Fibroblast of upper back skin (primary cell): ENCODE measurements around the gene C1orf21.

Experiments
- DNase-seq: peaks from one replicate; pipeline ENCODE4 v3.0.0-alpha.2; 2013

Gene C1orf21

DNA sequence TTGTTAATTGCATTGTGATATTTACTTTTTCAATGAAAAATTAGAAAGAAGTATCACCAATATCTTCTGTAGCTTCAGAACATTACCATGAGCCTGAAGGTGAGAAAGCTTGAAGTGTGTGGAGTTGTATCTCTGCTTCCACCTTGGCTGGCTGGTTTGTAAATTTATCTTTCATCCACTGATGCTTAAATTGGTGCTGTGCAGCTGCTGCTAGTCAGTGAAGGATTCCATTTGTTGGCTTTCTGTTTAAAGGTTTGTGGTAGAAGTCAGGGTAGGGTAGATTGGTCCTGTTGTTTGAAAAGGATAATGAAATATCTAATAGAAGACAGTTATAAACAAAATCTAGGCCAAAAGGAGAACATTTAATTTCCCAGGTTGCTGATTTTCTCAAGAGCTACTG lies 105.7 kb downstream of the C1orf21 start:
- no peak for DNase-seq

DNA sequence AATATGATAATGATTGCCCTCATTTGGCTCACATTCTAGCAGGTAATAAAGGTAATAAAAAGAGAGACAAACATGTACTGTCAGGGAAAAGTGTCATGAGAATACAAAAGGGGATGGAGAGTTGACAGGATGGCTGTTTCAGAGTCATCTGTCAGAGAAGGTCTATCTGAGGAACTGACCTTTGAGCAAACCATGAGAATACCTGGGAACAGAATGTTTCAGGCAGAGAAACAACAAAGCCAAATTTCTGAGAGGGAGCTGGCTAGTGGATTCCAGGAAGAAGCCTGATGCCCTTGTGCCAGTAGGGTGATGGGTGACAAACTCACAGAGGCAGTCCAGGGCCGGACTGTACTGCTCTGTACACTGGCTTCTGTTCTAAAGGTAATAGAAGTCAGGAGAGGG lies 107.2 kb downstream of the C1orf21 start:
- no peak for DNase-seq

DNA sequence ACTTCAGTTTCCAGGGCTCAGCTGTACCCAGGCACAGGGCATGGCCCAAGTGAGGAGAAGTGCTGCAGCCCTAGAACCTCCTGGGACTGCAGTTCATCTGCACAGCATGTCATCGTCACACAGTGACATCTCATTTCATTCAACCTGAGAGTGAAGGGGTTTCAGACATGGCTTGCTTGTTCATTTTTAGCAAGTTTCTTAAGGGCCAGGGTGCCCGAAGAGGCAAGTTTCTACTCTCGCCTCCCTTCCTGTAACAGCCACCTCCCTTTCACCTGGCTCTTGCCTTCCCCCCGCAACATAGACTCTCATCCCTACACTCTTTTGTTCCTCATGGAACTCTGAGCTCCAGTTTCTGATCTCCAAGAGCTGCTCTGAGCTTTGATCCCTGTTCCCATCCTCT lies 108.1 kb downstream of the C1orf21 start:
- no peak for DNase-seq

DNA sequence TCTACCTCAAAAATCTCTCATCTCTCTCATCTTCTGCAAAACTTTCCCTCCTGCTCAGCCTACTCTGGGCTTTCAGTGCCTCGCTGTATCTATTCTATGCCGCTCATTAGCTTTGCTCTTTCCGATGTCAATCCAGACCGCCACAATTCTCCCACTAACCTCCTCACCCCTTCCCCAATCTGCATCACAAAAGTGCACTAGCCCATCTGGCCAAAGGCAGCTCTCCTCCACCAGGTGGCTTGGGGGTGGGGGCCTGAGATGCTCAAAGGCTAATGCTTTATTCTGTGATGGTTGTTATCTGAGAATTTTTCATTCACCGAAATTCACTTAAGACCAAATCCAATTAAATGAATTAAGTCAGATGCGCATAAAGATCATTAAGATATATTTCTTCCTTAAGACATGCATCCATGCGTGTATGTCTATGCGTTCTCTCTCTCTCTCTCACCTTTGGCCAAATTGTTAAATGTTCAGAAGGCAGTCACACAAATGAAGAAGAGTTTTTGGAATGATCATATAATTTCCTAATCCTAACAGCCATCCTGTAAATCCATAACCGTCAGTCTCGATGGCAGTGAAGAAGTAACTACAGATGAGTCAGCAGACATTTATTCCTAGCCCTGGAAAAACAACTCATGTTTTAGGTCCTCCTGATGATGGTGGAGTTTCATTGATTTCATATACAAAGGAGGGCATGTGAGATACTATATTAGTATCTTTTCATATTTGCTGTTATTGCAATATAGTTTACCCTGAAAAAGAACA lies 111.3 kb downstream of the C1orf21 start:
- DNase-seq, result peak; percentile 21

DNA sequence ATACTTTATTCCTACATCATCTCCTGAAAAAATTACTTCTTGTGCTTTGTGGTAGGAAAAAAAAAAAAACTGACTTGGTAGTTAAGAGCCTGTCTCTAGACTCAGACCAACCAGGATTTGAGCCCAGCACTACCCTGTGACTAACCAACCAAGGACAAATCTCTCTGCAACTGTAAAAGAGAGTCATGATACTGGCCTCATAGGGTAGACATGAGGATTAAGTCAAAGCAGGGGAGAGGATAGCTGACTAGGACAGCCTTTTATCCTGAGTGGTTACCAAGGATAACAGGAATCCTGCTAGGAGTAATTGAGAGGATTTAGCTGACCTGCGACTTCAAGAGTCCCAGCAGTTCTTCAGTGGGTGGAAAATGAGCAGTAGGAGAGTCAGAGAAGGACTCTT lies 112.8 kb downstream of the C1orf21 start:
- DNase-seq, result peak; percentile 57

DNA sequence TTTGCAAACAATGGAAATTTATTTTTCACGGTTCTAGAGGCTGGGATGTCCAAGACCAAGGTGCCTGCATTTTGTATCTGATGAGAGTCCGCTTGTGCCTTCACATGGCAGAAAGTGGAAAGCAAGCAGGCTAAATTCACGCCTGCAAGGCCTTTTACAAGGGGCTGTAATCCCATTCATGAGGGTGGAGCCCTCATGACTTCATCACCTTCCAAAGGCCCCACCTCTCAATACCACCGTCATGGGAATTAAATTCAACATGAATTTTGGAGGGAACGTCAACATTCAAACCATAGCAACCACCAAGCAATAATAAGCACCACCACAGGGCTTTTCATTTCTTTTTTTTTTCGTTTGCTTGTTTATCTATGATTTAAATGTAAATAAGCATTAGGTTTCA lies 115.3 kb downstream of the C1orf21 start:
- DNase-seq, result no peak

DNA sequence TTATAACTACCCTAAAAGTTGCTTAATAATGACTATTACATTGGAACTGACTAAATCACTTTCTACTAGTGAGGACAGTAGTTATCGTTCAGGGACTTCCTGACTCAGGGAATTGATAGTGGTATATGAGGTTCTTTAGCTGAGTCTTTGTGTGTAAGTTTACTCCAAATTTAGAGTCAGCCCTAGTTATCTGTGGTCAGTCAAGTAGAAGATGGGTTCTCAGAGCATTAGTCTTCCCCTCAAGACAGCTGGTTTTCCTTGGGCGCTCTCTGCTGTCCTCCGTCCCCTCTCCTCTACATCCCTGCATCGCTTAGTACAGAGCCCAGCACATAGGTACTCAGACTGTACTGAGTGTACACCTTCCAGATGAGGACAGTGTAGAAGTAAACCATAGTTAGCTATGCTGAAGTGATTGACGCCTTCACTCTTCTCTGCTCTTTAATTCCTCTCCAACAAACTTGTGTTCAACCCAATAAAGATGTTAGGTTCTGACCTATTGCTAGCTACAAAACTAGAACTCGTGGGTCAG lies 116.5 kb downstream of the C1orf21 start:
- DNase-seq, result no peak

DNA sequence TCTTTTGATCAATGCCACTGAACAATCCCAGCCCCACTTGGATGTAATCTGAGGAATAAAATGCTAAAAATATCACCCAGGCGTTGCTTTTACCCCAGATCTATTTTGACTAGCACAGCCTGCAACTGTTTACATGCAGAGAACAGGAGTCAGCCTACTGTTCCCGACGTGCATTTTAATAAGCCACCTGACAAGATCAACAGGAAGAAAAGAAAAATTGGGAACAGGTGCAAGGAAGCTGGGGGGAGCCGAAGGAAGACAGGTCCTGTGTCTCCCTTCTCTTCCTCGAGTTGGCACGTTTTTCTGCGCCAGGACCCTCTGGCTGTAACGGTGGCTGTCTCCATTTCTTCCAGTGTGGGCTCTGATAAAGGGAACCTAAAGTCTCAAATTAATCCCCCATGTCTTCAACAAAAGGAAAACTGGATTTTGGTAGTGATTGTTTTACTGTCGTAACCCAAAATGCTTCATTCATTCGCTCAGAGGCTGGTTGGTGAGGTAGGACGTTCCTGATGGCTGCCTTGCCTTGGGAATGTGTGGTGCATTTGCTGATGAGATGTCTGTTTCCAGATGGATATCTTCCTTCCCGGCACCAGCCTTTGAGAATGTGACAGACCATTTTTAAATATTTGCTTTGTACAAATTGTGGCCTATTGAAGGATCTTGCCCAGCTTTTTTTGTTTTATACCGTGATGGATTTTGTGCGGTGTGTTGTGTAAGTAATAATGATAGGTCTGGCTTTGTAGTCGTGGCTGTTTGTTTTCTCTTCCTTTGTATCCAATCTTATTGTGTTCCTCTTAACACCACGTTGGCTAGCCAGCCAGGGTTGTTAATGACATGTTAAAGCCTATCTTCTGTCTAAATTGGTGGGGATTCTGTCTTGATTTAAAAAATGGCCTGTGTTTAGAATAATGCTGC lies 117.5 kb downstream of the C1orf21 start:
- no peak for DNase-seq

DNA sequence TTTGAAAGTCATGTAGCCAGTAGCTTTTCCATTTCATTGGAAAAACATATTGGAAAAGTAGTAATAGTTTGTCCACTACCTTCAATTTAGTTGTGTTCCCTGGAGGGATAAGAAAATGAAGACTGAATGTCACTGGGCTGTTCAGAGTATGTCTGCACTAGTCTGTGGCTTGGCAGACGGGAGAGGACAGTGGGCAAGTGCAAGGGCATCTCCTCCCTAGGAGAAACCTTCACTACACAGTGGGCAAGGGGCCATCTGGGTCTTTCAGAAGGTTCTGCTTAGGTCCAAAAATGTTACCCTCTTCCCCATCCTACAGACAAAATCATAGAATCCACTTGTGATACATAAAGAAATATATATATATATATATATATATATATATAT lies 118.1 kb downstream of the C1orf21 start:
- no peak for DNase-seq

DNA sequence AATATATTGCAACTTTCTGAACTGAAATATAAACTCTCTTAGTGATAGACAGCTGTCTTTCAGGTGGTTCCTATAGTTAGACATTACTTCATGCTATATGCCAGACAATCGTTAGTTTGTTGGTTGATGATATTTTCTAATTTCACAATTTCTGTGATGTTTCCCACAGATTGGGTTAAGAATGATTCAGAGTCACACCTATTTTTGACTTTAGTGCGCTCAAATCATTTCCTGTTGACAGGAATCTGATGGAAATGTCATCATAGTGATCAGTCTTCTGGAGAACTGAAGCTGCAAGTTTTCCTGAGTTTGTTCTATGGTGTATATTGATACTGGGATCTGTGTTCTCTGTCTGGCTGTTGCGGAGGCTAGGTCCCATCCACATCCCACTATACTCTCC lies 119.7 kb downstream of the C1orf21 start:
- no peak for DNase-seq

DNA sequence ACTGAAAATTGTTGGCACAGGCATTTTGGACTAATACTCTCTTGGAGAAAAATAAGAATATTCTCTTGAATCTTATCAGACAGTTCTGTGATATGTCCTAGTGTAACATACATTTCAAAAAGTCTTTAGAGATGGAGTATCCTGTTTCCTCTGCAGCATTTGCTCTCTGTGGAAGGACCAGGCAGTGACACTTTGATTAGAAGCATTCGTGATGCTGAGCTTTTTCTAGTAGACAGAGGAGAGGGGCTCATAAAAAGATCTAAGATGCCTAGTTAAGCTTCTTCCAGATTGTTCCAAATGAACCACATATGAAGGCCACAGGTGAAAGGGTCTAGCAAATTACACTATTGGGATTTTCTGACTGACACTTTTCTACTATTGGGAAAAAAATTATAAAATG lies 120.3 kb downstream of the C1orf21 start:
- no peak for DNase-seq

DNA sequence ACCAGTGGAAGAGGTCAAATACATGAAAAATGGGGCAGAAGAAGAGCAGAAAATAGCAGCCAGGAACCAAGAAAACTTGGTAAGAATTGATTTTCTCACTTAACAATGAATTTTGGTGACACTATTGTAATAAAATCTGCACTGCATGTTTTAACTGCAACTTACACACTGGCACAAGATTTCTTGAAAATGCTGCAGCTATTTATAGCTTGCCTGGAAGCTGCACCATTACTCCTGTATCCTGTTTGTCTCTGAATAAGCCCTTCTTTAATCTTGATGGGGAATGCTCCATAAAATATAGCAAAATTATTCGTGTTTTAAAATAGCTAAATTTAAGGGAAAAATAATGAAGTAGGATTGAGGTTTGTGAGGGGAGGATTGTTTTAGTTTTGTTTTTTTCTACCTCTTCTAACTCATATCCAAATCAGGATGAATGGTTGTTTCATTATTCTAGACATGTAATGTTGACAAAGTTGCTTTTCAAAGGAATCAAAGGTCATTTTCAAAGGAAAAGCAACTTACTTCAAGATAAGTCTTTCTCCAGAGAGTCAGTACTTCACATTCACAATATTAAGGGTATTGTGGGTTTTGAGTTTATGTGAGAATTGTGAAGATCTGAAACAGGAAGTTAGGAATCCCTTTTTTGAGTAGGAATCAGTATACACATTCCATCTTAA lies 120.9 kb downstream of the C1orf21 start:
- DNase-seq, result peak; percentile 35

DNA sequence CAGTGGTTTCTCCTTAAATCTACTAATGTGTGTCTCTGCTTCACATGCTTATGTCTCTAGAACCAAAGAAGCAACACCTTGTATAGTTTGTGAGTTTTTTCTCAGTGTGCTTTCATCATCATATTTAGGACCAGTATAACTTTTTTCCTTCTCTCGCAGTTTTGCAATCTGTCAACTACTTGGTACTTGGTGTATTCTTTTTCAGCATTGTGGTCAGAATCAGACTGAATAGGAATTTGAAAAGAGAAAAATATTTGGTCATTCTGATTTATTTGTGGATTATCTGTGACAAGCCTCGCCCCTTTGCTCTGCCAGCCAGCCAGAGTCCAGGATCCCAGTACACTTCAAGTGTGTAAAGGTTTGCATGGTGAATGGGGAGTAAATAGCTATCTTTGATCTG lies 122.3 kb downstream of the C1orf21 start:
- no peak for DNase-seq

DNA sequence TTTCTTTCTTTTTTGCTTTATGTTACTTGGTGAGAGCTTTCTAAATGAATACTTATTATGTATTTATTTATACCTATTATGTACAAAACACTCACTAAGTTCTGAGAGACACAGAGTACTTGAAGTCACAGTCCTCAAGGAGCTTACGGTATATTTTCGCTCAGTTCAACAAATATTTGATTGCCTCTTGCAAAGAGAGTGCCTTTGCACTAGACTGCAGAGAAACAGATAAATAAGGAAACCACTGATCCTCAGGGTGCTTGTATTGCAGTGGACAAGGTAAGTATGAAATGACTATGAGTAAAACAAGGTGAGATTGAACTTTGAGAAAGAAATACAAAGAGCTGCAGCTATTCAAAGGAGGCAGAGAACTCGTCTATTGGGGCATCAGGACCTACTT lies 123.3 kb downstream of the C1orf21 start:
- no peak for DNase-seq

DNA sequence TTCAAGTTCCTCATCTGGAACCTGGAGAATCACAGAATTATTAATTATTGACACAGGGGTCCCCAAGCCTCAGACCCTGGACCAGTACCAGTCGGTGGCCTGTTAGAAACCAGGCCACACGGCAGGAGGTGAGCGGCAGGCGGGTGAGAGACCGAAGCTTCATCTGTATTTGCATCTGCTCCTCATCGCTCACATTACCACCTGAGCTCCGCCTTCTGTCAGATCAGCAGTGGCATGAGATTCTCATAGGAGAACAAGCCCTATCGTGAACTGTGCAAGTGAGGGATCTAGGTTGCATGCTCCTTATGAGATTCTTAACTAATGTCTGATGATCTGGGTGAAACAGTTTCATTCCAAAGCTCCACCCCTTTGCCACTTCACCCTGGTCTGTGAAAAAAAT lies 125.9 kb downstream of the C1orf21 start:
- no peak for DNase-seq

DNA sequence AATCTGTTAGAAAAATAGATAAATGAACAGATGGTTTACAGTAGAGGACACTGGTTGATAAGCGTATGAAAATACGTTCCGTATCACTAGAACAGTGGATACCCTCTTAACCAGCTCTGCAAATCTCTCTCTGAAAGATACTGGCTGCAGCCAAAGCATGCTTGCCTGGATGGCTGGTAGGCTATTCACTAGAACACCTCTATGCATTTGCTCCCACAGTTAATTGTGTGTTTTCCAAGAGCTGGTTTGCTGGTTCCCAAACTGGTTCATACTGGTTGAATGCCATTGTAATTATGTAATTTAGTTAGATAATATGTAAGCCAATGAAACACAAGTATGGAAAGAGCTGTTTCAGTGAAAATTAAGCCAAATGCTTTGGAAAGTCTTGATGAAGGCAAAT lies 126.6 kb downstream of the C1orf21 start:
- DNase-seq, result no peak

DNA sequence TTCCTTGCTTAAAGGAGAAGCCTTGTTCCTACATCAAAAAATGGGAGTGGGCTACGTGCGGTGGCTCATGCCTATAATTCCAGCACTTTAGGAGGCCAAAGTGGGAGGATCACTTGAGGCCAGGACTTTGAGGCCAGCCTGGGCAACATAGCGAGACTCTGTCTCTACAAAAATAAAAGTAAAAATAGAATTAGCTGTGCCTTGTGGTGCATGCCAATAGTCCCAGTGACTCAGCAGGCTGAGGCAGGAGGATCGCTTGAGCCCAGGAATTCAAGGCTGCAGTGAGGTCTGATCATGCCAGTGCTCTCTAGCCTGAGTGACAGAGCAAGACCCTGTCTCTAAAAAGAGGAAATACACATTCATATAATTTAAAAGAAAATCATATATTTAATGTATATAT lies 127.1 kb downstream of the C1orf21 start:
- peak; percentile 51 for DNase-seq

DNA sequence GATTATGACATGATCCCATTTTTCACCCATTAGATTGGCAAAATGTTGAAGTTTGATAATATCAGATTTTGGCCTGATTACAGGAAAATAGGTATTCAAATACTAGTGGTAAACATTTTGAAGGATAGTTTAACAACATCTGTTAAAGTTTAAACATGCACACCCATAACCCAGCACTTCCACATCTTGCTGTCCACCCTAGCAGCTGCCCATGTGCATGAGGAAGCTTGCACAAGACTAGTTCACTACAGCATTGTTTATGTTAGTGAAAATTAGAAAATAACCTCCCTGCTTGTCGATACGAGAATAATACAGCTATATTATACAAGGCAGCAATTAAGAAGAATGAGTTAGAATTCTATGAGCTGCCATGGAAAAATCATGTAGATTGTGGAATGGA lies 127.6 kb downstream of the C1orf21 start:
- no peak for DNase-seq

DNA sequence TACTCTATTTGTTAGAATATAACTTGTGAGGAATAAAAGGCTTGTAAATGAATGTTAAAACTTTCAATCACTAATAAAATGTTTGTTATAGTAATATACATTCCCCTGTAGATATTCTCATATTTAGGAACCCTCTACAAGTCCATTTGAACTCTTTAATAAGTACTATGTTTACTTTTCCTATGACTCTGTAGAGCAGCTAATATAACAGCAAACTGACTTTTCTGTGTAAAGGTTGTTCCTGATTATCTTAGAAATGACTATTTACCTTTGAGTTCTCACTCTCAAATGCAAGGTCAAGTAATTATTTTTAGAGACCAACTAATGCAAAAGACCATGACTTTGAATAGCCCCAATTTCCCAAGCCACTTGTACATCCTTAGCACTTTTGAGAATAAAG lies 130.3 kb downstream of the C1orf21 start:
- DNase-seq, result no peak

DNA sequence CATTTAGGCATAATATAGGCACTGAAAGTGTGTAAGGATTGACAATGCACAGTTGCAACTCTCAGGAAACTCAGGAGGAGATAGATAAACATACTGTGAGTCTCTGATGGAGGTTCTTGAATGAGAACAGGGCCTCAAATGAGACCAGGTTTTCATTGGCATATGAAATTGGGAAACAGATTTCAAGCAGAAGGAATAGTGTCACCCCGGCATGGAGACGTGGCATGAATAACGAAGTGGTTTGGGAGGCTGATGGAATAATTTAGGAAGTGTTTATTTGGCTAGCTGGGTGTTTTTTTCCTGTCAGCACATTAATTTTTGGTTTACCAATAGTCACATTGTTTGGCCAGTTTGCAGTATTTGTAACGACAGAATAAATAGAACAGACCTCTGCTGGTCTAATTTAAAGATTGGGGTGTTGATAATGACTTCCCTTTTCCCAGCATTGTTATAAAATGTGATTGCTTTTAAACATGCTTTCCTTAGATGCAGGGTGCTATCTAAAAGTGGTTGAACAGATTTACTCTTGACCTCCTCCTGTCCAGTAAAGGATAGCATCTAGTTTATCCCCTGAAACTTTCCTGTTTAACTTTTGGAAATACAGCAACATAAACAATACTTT lies 132.0 kb downstream of the C1orf21 start:
- no peak for DNase-seq

DNA sequence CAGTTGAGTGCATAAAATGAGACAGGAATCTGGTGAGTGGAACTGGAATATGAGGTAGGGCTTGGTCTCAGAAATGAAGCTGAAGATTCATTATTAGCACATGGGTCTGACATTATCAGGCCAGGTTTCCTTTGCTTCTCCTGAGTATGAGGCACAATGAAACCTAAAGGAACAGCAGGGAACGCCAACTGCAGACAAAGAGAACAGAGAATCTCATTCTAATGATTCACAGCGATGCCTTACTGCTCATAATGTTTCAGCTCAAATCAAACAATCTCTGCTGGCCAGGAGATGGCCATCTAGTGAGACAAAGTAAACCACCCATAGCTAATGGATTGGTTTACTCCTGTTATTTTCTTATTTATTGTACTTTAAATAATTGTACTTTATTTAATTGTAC lies 133.5 kb downstream of the C1orf21 start:
- no peak for DNase-seq

DNA sequence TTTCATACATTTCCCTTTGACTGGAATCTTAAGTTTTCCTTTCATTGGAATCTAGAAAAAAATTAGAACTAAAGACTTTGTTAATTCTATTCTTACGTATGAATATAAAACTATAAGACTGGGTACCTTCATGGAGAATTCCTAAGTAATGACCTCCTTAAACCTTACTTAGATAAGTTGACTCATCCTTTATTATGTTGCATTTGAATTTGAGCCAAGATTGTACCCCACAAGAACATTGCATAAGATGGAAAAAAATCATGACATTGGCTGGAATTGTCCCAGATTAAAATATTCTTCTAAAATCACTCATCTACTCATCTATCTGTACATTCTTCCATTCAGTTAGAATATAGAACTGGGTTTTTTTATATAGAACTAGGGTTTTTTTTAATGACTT lies 137.4 kb downstream of the C1orf21 start:
- peak; percentile 50 for DNase-seq

DNA sequence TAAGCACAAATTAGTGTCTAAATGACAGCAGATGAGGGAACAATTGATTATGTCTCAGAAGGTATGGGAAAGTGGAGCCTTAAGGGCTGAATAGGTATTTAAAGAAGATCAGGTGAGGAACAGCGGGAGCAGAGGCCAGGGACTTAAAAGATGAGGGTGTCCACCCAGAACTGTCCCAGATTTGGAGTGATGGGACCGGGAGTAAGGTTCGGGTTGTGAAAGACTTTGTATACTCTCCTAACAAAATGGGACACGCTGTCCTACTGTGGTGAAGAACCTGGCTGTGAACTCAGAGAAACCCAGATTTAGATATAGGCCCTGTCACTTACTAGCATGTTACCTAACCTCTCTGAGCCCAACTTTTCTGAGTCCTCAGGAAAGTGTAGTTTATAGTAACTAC lies 140.6 kb downstream of the C1orf21 start:
- DNase-seq, result no peak
